ENCODE data around the gene DMD.

Gene DMD

DNA sequence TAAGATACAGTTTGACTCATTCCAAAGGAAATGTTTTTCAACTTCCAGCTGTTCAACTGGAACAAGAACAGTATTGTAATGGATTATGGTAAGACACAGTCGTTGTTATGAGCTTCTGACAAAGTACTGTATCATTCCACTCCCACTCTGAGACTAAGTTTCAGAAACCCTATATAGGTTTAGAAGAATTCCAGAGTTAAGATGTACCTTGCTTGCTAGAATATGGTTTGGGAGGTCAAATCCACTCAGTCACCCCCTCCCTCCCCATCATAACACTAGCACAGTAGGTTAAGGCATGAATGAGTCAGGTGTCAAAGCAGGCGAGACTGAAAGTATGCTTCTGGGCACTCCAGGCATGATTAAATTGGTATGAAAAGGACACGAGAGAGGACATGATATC is 339.7 kb downstream of the DMD start:
- TF ChIP-seq, protein P1, sequence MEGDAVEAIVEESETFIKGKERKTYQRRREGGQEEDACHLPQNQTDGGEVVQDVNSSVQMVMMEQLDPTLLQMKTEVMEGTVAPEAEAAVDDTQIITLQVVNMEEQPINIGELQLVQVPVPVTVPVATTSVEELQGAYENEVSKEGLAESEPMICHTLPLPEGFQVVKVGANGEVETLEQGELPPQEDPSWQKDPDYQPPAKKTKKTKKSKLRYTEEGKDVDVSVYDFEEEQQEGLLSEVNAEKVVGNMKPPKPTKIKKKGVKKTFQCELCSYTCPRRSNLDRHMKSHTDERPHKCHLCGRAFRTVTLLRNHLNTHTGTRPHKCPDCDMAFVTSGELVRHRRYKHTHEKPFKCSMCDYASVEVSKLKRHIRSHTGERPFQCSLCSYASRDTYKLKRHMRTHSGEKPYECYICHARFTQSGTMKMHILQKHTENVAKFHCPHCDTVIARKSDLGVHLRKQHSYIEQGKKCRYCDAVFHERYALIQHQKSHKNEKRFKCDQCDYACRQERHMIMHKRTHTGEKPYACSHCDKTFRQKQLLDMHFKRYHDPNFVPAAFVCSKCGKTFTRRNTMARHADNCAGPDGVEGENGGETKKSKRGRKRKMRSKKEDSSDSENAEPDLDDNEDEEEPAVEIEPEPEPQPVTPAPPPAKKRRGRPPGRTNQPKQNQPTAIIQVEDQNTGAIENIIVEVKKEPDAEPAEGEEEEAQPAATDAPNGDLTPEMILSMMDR (conservative IDR thresholded peaks at IDR 0.05; ENCODE audit: control insufficient read depth, insufficient read depth, low read depth, low read length), result no peak
- no peak for DNase-seq (ENCODE audit: low read depth)
- no peak overlapping the region for H3K4me3 ChIP-seq (ENCODE audit: control insufficient read depth, low read depth, low read length)

DNA sequence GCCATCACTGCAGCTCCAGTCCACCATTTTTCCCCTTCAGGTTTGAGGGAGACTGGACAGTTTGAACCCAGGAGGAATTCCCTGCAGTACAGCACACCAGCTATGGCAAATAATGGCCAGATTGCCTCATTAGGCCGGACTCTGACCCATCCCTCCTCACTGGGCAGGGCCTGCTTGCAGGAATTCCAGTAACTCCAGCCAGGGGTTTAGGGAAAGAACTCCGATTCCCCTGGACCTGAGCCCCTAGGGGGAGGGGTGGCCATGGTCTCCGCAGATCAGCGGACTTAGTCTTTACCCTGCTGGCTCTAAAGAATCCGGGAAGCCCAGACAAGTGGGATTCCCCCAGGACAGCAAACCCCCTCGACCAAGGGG is 342.8 kb downstream of the DMD start:
- no peak for DNase-seq (ENCODE audit: low read depth)
- TF ChIP-seq, protein P1 (conservative IDR thresholded peaks at IDR 0.05; ENCODE audit: control insufficient read depth, insufficient read depth, low read depth, low read length), result no peak
- H3K4me3 ChIP-seq (ENCODE audit: control insufficient read depth, low read depth, low read length), result no peak overlapping the region

DNA sequence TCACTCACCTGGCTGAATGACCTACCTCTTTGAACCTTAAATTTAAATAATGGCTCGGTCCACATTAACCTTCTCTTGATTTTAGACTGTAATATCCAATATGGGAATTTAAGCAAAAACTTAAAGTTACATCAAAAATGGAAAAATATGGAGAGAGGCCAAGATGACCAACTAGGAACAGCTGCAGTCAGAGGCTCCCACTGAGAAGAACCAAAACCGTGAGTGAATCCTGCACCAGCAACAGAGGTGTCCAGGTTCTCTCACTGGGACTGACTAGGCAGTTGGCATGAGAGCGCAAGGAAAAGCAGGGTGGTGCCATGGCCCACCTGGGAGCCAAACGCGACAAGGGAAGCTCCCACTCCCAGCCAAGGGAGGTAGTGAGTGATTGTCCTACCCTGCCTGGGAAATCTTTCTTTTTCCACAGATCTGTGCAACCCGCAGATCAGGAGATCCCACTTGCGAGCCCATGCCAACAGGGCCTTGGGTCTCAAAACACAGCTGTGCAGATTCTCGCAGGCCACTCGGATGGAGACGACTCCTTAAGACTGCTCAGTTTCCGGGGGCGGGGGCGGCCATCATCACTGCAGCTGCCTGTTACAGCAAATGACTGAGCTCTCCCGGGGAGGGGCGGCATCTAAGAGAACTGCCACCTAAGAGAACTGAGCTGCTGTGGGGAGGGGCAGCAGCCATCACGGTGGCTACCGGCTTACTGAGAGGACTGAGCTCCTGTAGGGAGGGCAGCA is 343.4 kb downstream of the DMD start:
- DNase-seq (ENCODE audit: low read depth), result no peak
- no peak overlapping the region for H3K4me3 ChIP-seq (ENCODE audit: control insufficient read depth, low read depth, low read length)
- TF ChIP-seq, protein P1 (conservative IDR thresholded peaks at IDR 0.05; ENCODE audit: control insufficient read depth, insufficient read depth, low read depth, low read length), result no peak

DNA sequence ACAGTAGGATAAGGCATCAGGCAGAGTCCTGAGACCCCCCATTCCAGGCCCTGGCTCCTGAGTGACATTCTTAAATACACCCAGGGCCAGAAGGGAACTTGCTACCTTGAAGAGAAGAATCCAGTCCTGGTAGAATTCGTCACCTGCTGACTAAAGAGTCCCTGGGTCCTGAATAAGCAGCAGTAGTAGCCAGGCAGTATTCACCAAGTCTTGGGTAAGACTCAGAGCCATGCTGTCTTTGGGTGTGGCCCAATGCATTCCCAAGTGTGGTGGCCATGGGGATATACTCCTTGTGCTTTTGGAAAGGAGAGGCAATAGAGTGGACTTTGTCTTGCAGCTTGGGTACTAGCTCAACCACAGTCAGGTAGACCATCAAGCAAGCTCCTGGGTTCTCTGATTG is 359.1 kb downstream of the DMD start:
- TF ChIP-seq, protein P1 (conservative IDR thresholded peaks at IDR 0.05; ENCODE audit: control insufficient read depth, insufficient read depth, low read depth, low read length), result no peak
- H3K4me3 ChIP-seq (ENCODE audit: control insufficient read depth, low read depth, low read length), result no peak overlapping the region
- DNase-seq (ENCODE audit: low read depth), result no peak

DNA sequence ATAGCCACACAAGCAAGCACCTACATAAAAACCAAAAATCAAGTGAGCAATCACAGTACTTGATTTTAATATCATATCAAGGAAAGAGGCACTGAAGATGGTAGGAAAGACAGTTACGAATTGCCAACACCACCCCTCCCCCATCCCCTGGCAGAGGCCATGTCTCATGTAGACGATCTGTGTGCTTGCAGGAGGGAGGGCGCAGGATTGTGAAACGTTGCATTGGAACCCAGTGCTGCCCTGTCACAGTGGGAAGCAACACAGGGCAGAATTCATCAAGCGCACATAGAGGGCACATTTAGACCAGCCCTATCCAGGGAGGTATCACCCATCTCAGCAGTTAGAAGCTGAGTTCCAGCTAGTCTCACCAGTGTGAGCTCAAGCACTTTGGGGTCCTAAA is 359.8 kb downstream of the DMD start:
- no peak for DNase-seq (ENCODE audit: low read depth)
- TF ChIP-seq, protein P1 (conservative IDR thresholded peaks at IDR 0.05; ENCODE audit: control insufficient read depth, insufficient read depth, low read depth, low read length), result no peak

DNA sequence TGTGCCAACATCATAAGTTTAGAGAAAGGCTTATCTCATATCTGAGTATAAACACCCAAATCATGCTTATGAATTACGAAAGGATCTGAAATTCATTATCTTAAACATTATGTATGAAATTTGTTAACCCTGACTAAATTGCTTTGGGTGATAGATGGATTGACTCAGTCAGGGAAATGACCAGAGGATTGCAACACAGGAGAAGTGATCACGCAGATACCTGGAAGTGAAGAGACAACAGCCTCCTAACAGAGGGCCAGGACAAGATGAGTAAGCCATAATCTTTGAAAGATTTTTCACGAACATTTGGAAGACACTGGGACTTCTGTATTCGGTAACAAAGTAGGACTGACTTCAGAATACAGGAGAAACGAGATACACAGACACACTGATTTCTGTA is 363.4 kb downstream of the DMD start:
- DNase-seq (ENCODE audit: low read depth), result no peak
- TF ChIP-seq, protein P1 (conservative IDR thresholded peaks at IDR 0.05; ENCODE audit: control insufficient read depth, insufficient read depth, low read depth, low read length), result no peak
- no peak overlapping the region for H3K4me3 ChIP-seq (ENCODE audit: control insufficient read depth, low read depth, low read length)

More for the DNA sequence above, 359.8 kb downstream of the DMD start:
- no peak overlapping the region for H3K4me3 ChIP-seq (ENCODE audit: control insufficient read depth, low read depth, low read length)

All from fibroblast of mammary gland (primary cell).